A549 treated with AZD9567 at 1 μM for 4 hours (cell line): Measurements from ENCODE around the gene OVCH1. TPM values are rescaled to one million over a fixed set of nuclear protein-coding genes. Genes with fewer than 3 reads are reported as not detected.

Experiments used
- total RNA-seq: library from RNA; stranded (reverse); fragments of 200-300 nt; extraction: Qiagen RNA extraction; gene quantifications from 5 replicates; pipeline ENCODE4 v1.2.3, GENCODE V29; 2022; ENCODE audit not compliant: insufficient read depth

Gene OVCH1, protein sequence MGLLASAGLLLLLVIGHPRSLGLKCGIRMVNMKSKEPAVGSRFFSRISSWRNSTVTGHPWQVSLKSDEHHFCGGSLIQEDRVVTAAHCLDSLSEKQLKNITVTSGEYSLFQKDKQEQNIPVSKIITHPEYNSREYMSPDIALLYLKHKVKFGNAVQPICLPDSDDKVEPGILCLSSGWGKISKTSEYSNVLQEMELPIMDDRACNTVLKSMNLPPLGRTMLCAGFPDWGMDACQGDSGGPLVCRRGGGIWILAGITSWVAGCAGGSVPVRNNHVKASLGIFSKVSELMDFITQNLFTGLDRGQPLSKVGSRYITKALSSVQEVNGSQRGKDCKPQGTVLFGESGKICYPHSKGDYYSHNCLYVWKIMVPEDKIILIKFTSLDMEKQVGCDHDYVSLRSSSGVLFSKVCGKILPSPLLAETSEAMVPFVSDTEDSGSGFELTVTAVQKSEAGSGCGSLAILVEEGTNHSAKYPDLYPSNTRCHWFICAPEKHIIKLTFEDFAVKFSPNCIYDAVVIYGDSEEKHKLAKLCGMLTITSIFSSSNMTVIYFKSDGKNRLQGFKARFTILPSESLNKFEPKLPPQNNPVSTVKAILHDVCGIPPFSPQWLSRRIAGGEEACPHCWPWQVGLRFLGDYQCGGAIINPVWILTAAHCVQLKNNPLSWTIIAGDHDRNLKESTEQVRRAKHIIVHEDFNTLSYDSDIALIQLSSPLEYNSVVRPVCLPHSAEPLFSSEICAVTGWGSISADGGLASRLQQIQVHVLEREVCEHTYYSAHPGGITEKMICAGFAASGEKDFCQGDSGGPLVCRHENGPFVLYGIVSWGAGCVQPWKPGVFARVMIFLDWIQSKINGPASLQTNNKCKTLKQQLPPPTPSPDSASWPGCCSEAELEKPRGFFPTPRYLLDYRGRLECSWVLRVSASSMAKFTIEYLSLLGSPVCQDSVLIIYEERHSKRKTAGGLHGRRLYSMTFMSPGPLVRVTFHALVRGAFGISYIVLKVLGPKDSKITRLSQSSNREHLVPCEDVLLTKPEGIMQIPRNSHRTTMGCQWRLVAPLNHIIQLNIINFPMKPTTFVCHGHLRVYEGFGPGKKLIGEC
- total RNA-seq, result not detected in 5 replicates

DNA sequence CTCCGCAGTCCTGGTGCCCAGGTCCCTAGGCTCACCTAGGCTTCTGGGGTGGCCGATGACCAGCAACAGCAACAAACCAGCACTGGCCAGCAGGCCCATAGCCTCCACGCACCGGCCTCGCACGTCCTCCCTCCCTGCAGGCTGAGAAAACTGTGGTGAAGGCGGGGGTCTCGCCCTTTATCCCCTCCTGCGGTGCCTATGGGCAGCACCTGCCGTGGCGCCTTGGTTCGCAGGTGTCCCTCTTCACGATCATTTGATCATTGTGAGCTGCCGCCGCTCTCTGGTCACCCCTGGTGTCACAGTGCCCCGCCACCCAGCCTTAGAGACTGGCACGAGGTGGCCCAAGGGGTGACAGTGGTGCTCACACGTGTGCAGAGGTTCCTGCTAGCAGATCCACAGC is at the start of gene OVCH1:
OVCH1 (minus strand) TSS at position 99 of the 400 bp plus-strand sequence; CDS start at position 99, 0 bp downstream.

DNA sequence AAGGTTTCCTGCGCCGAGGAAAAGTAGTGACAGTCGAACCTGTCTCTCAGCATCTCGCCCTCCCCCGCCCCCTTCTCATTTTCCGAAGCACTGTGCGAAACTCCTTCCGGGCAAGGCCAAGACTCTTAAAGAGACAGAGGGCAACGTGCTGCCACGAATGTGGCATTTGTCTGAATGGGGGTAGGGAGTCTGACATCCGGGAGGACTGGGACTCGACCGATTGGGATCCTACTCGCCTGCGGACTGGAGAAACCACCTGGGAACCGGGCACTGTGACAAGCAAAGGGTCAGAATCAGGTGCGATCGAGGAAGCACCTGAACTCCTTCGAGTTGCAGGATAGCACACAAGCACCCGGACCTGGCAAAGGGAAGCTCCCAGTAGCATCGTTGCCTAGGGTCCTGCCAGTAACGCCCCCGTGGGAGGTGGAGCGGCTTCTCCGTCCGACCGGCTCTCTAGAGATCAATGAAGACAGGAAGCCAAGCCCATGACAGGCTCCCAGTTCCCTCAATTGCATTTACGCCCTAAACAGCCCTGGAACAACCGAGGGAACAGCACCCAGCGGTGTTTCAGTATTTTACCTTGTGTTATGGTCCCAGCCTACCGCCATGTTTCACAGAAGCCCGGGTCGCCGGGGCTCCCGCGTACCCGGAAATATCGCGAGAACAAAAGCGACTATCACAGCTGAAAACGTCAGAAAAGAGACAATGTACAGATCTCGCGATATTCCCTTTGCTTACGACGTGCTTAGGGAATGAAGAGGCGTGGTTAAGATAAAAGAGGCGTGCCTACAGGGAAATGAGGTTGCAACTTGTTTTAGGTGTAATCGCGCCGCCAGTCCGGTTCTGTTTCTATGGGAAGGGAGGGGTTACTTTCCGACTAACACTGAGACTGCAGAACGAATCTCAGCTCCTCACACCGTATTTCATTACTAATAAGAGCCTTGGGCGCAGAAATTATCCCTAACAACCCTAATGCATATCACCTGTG is 116.7 kb downstream of the OVCH1 start, which contains the start of gene ERGIC2:
ERGIC2 (minus strand) TSS at position 637 of the 988 bp plus-strand sequence. CDS start 9,539 bp downstream, outside the sequence.

Other genes starting within 250 kb of the OVCH1 start
- 57.6 to 106 TPM (median 67.6 TPM) in 5 replicates for gene ERGIC2, start 116.5 kb downstream of the OVCH1 start, total RNA-seq